H9 (cell line): ENCODE measurements around the gene IFT25. TPM values are rescaled to one million over a fixed set of nuclear protein-coding genes. Genes with fewer than 3 reads are reported as not detected.

Experiments
- DNase-seq: peaks from one replicate; pipeline ENCODE4 v3.0.0-alpha.2; 2017
- H2AFZ ChIP-seq: one replicate; pipeline ENCODE4 v1.6.1; 2013; ENCODE audit warnings: mild to moderate bottlenecking, low read length, control low read depth, moderate library complexity
- H2AK5ac ChIP-seq: 2 replicates; pipeline ENCODE4 v1.6.1; 2013; ENCODE audit warnings: low read length, control low read depth, mixed read lengths; ENCODE audit not compliant: insufficient read length
- H2BK120ac ChIP-seq: one replicate; pipeline ENCODE4 v1.6.1; 2013; ENCODE audit warnings: low read depth, mild to moderate bottlenecking, low read length, control low read depth, inconsistent platforms; ENCODE audit not compliant: poor library complexity, severe bottlenecking
- H2BK12ac ChIP-seq: 2 replicates; pipeline ENCODE4 v1.6.1; 2013; ENCODE audit warnings: low read length, control low read depth, mixed read lengths, low read depth; ENCODE audit not compliant: insufficient read length
- H2BK15ac ChIP-seq: 2 replicates; pipeline ENCODE4 v1.6.1; 2013; ENCODE audit warnings: low read depth, low read length, control low read depth
- H2BK20ac ChIP-seq: one replicate; pipeline ENCODE4 v1.6.1; 2013; ENCODE audit warnings: low read depth, mild to moderate bottlenecking, low read length, control low read depth, inconsistent platforms; ENCODE audit not compliant: poor library complexity, severe bottlenecking
- H2BK5ac ChIP-seq: 2 replicates; pipeline ENCODE4 v1.6.1; 2013; ENCODE audit warnings: low read length, control low read depth, mixed read lengths; ENCODE audit not compliant: insufficient read length
- H3K14ac ChIP-seq: 2 replicates; pipeline ENCODE4 v1.6.1; 2013; ENCODE audit warnings: low read length, control low read depth; ENCODE audit not compliant: insufficient read depth
- H3K18ac ChIP-seq: 2 replicates; pipeline ENCODE4 v1.6.1; 2013; ENCODE audit warnings: low read depth, mild to moderate bottlenecking, mixed read lengths, low read length, control low read depth; ENCODE audit not compliant: insufficient read length
- H3K23ac ChIP-seq: 2 replicates; pipeline ENCODE4 v1.6.1; 2013; ENCODE audit warnings: low read length, control low read depth, mixed read lengths, low read depth; ENCODE audit not compliant: insufficient read length
- H3K23me2 ChIP-seq: 2 replicates; pipeline ENCODE4 v1.6.1; 2013; ENCODE audit warnings: low read depth, mild to moderate bottlenecking, mixed read lengths, low read length, control low read depth; ENCODE audit not compliant: insufficient read length, poor library complexity, severe bottlenecking
- H3K27ac ChIP-seq: 2 replicates; pipeline ENCODE4 v1.5.1; 2013; ENCODE audit warnings: low read length, control low read depth, mixed read lengths, low read depth; ENCODE audit not compliant: insufficient read length
- H3K27me3 ChIP-seq: 2 replicates; pipeline ENCODE4 v1.6.1; 2013; ENCODE audit warnings: low read length, control low read depth, inconsistent platforms; ENCODE audit not compliant: insufficient read depth
- H3K4ac ChIP-seq: 2 replicates; pipeline ENCODE4 v1.6.1; 2013; ENCODE audit warnings: low read depth, mild to moderate bottlenecking, control low read depth, inconsistent platforms, low read length, moderate library complexity
- H3K4me1 ChIP-seq: 2 replicates; pipeline ENCODE4 v1.6.1; 2013; ENCODE audit warnings: low read length, control low read depth, inconsistent platforms; ENCODE audit not compliant: insufficient read depth
- H3K4me2 ChIP-seq: 2 replicates; pipeline ENCODE4 v1.6.1; 2013; ENCODE audit warnings: low read length, control low read depth, mixed read lengths; ENCODE audit not compliant: insufficient read length, insufficient read depth
- H3K56ac ChIP-seq: 2 replicates; pipeline ENCODE4 v1.6.1; 2013; ENCODE audit warnings: low read depth, mild to moderate bottlenecking, mixed read lengths, low read length, control low read depth; ENCODE audit not compliant: insufficient read length
- H3K79me1 ChIP-seq: 2 replicates; pipeline ENCODE4 v1.6.1; 2013; ENCODE audit warnings: low read depth, mild to moderate bottlenecking, moderate library complexity, low read length, control low read depth, inconsistent platforms; ENCODE audit not compliant: insufficient read depth, poor library complexity, severe bottlenecking
- H3K79me2 ChIP-seq: 2 replicates; pipeline ENCODE4 v1.6.1; 2013; ENCODE audit warnings: low read length, control low read depth, inconsistent platforms; ENCODE audit not compliant: insufficient read depth
- H3K9ac ChIP-seq: 2 replicates; pipeline ENCODE4 v1.6.1; 2013; ENCODE audit warnings: low read length, control low read depth, mixed read lengths; ENCODE audit not compliant: insufficient read length; ENCODE audit errors: extremely low read depth
- H3K9me3 ChIP-seq: one replicate; pipeline ENCODE4 v1.6.1; 2013; ENCODE audit warnings: low read depth, low read length, inconsistent platforms; ENCODE audit not compliant: control insufficient read depth
- H3T11ph ChIP-seq: one replicate; pipeline ENCODE4 v1.6.1; 2013; ENCODE audit warnings: mild to moderate bottlenecking, low read length, control low read depth, inconsistent platforms
- H4K20me1 ChIP-seq: one replicate; pipeline ENCODE4 v1.6.1; 2013; ENCODE audit not compliant: control insufficient read depth, insufficient read length, insufficient read depth
- H4K5ac ChIP-seq: 2 replicates; pipeline ENCODE4 v1.6.1; 2013; ENCODE audit warnings: low read depth, mild to moderate bottlenecking, mixed read lengths, low read length, control low read depth; ENCODE audit not compliant: insufficient read length
- H4K8ac ChIP-seq: replicated peaks from 2 replicates; pipeline ENCODE4 v1.6.1; 2013; ENCODE audit warnings: low read length, control low read depth, mixed read lengths, low read depth; ENCODE audit not compliant: insufficient read length
- H4K91ac ChIP-seq: 2 replicates; pipeline ENCODE4 v1.6.1; 2013; ENCODE audit warnings: low read depth, mild to moderate bottlenecking, moderate library complexity, mixed read lengths, low read length, control low read depth; ENCODE audit not compliant: insufficient read length
- H3K27ac Mint-ChIP-seq, 3 experiments: 2 replicates in 2 of 3; 3 replicates in 1 of 3; pipeline ENCODE4 v1.8.0; 2020 to 2021; ENCODE audit warnings: mixed read lengths in 3 of 3, mild to moderate bottlenecking in 1 of 3, moderate library complexity in 1 of 3
- H3K27me3 Mint-ChIP-seq: 2 replicates; pipeline ENCODE4 v1.8.0; 2021; ENCODE audit warnings: low read depth, mild to moderate bottlenecking, moderate library complexity, mixed read lengths
- H3K36me3 Mint-ChIP-seq, 3 experiments: 2 replicates in 2 of 3; 3 replicates in 1 of 3; pipeline ENCODE4 v1.8.0; 2020 to 2021; ENCODE audit warnings: low read depth in 3 of 3, mixed read lengths in 3 of 3; ENCODE audit not compliant: insufficient read depth in 1 of 3
- H3K4me1 Mint-ChIP-seq, 2 experiments: 2 replicates each; pipeline ENCODE4 v1.8.0; 2020; ENCODE audit warnings: mixed read lengths in 2 of 2
- H3K4me3 Mint-ChIP-seq, 2 experiments: 2 replicates in 1 of 2; 3 replicates in 1 of 2; pipeline ENCODE4 v1.8.0; 2020 to 2021; ENCODE audit warnings: mild to moderate bottlenecking in 2 of 2, mixed read lengths in 2 of 2, moderate library complexity in 1 of 2
- H3K9me3 Mint-ChIP-seq, 2 experiments: 2 replicates in 1 of 2; 3 replicates in 1 of 2; pipeline ENCODE4 v1.8.0; 2020; ENCODE audit warnings: mild to moderate bottlenecking in 2 of 2, mixed read lengths in 2 of 2, moderate library complexity in 1 of 2
- CTCF ChIP-seq: fragments of 200-600 bp; sonication (generic); conservative IDR thresholded peaks from 3 replicates; pipeline ENCODE4 v1.8.0; 2021; ENCODE audit warnings: antibody characterized with exemption, mild to moderate bottlenecking
- WGBS: extraction: QIAGEN DNeasy Blood & Tissue Kit; methylation state at CpG from one replicate; pipeline ENCODE4 v1.1.7; 2013; ENCODE audit warnings: missing lambda C conversion rate, low lambda C conversion rate, mixed read lengths; ENCODE audit not compliant: insufficient read length; ENCODE audit errors: extremely low coverage; 5-methylcytosine and 5-hydroxymethylcytosine counted together
- total RNA-seq: library from RNA; stranded (reverse); gene quantifications from 2 replicates; pipeline ENCODE4 v1.2.1, GENCODE V29; 2021

Gene IFT25
- total RNA-seq, 1 experiment from 2014 or later = 36.8 TPM

- H3K79me1 ChIP-seq = no peaks in the 10 kb centered on the region
- H3K36me3 Mint-ChIP-seq = peaks cover 3 to 30% (median 23%) of the 10 kb centered on the region in 3 experiments
- no peak overlapping the region for H3K56ac ChIP-seq
- H3K27ac Mint-ChIP-seq = no peak overlapping the region; a peak in 2 of 7 replicates
- no peaks in the 10 kb centered on the region for H3K27me3 ChIP-seq
- no peak overlapping the region for H2BK15ac ChIP-seq
- H3K9me3 Mint-ChIP-seq = peaks cover 0 to 4% of the 10 kb centered on the region in 2 experiments; a peak in 3 of 5 replicates
- H3K4me2 ChIP-seq = no peak overlapping the region
- H3K23ac ChIP-seq = no peak overlapping the region
- no peak overlapping the region for H3K27ac ChIP-seq
- no peak overlapping the region for H3K4me3 Mint-ChIP-seq
- no peaks in the 10 kb centered on the region for H3K4me1 Mint-ChIP-seq
- no peak overlapping the region for H2BK12ac ChIP-seq
- no peaks in the 10 kb centered on the region for H3K4me1 ChIP-seq
- no peak overlapping the region for H3K14ac ChIP-seq
- H3K23me2 ChIP-seq = no peaks in the 10 kb centered on the region
- no peak overlapping the region for H3K18ac ChIP-seq
- no peak overlapping the region for H3K9ac ChIP-seq
- WGBS = no CpG with 5 or more reads among the region's 2 CpGs
- no peak overlapping the region for H3T11ph ChIP-seq
- H2AK5ac ChIP-seq = no peak overlapping the region
- no peaks in the 10 kb centered on the region for H4K20me1 ChIP-seq
- no peak overlapping the region for H4K5ac ChIP-seq
- H2BK20ac ChIP-seq = no peak overlapping the region
- H3K4ac ChIP-seq = no peak overlapping the region
- no peak overlapping the region for H2BK120ac ChIP-seq
- no peak overlapping the region for H4K8ac ChIP-seq
- no peak overlapping the region for H2BK5ac ChIP-seq
- no peaks in the 10 kb centered on the region for H3K79me2 ChIP-seq
- H3K27me3 Mint-ChIP-seq = no peaks in the 10 kb centered on the region
- DNase-seq = no peak
- no peak overlapping the region for H2AFZ ChIP-seq
- no peaks in the 10 kb centered on the region for H3K9me3 ChIP-seq
- H4K91ac ChIP-seq = no peak overlapping the region
- no peak for TF ChIP-seq CTCF
Measured at GRCh38 chr1:53927376-53927881, 18.1 kb downstream of the IFT25 start.
